Naive thymus-derived CD4-positive, alpha-beta T cell (primary cell): ENCODE data around the gene CPXM1. TPM values are rescaled to one million over a fixed set of nuclear protein-coding genes. Genes with fewer than 3 reads are reported as not detected.

Experiments
- ATAC-seq: fragments of 150-1000 bp; cut with Tn5 transposase; 2 replicates; pipeline ENCODE4 v1.10.0; 2021; ENCODE audit warnings: mild to moderate bottlenecking, moderate library complexity
- CTCF ChIA-PET: fragments of 350-600 bp; sonication (Branson Sonifier 250); formaldehyde crosslinking; loops from one replicate; lab custom pipeline; 2021; ENCODE audit warnings: antibody characterized with exemption; lab: Charles Lee
- POLR2A ChIA-PET: fragments of 350-600 bp; sonication (Branson Sonifier 250); formaldehyde crosslinking; loops from one replicate; lab custom pipeline; 2021; ENCODE audit warnings: antibody characterized with exemption, inconsistent platforms; lab: Charles Lee
- DNase-seq, 9 donors: peaks; one replicate each; pipeline versions ENCODE4 v3.0.0 to v3.0.0-alpha.2; 2020 to 2022; ENCODE audit warnings: mixed read lengths in 1 of 9
- H3K27ac ChIP-seq: one replicate; pipeline ENCODE4 v1.7.0; 2013; ENCODE audit warnings: mild to moderate bottlenecking, low read depth, low read length, moderate library complexity
- H3K27me3 ChIP-seq, 2 donors: one replicate each; pipeline ENCODE4 v1.7.0; 2013; ENCODE audit warnings: low read length in 2 of 2, mild to moderate bottlenecking in 2 of 2, moderate library complexity in 2 of 2; ENCODE audit not compliant: control insufficient read depth in 2 of 2, insufficient read depth in 2 of 2
- H3K36me3 ChIP-seq, 3 experiments: 1 replicate in 2 of 3; 2 replicates in 1 of 3; pipeline ENCODE4 v1.7.0; 2013; ENCODE audit warnings: low read length in 3 of 3, mild to moderate bottlenecking in 3 of 3, moderate library complexity in 1 of 3; ENCODE audit not compliant: insufficient read depth in 3 of 3, control insufficient read depth in 2 of 3
- H3K4me1 ChIP-seq, 2 donors: one replicate each; pipeline ENCODE4 v1.7.0; 2013; ENCODE audit warnings: low read length in 2 of 2, mild to moderate bottlenecking in 2 of 2, moderate library complexity in 1 of 2; ENCODE audit not compliant: control insufficient read depth in 2 of 2, insufficient read depth in 2 of 2
- H3K4me3 ChIP-seq: 2 replicates; pipeline ENCODE4 v1.7.0; 2013; ENCODE audit warnings: mild to moderate bottlenecking, low read length
- H3K9me3 ChIP-seq, 3 experiments: 1 replicate in 2 of 3; 2 replicates in 1 of 3; pipeline ENCODE4 v1.7.0; 2013; ENCODE audit warnings: low read length in 3 of 3; ENCODE audit not compliant: control insufficient read depth in 2 of 3
- H3K27ac Mint-ChIP-seq, 9 donors: one replicate each; pipeline ENCODE4 v1.8.0; 2020 to 2022; ENCODE audit warnings: mixed read lengths in 9 of 9, mild to moderate bottlenecking in 8 of 9, moderate library complexity in 5 of 9, inconsistent platforms in 2 of 9
- H3K27me3 Mint-ChIP-seq, 5 donors: one replicate each; pipeline ENCODE4 v1.8.0; 2021 to 2022; ENCODE audit warnings: mixed read lengths in 5 of 5, mild to moderate bottlenecking in 1 of 5
- H3K36me3 Mint-ChIP-seq, 5 donors: one replicate each; pipeline ENCODE4 v1.8.0; 2020 to 2022; ENCODE audit warnings: mixed read lengths in 5 of 5, mild to moderate bottlenecking in 3 of 5, inconsistent platforms in 1 of 5
- H3K4me1 Mint-ChIP-seq, 7 donors: one replicate each; pipeline ENCODE4 v1.8.0; 2020 to 2022; ENCODE audit warnings: mixed read lengths in 7 of 7, mild to moderate bottlenecking in 3 of 7, inconsistent platforms in 1 of 7
- H3K4me3 Mint-ChIP-seq, 10 donors: one replicate each; pipeline ENCODE4 v1.8.0; 2020 to 2022; ENCODE audit warnings: mild to moderate bottlenecking in 10 of 10, mixed read lengths in 10 of 10, moderate library complexity in 6 of 10, inconsistent platforms in 2 of 10
- H3K9me3 Mint-ChIP-seq, 11 donors: one replicate each; pipeline ENCODE4 v1.8.0; 2020 to 2022; ENCODE audit warnings: mixed read lengths in 11 of 11, mild to moderate bottlenecking in 4 of 11, inconsistent platforms in 1 of 11, moderate library complexity in 1 of 11
- intact Hi-C, 2 donors: fragments of 100-400 bp; cut with micrococcal nuclease; formaldehyde crosslinking; loops; one replicate each; pipeline ENCODE4 v1.15.1; 2023
- polyA plus RNA-seq, 2 donors: library from polyadenylated mRNA; unstranded; fragments of 300-500 nt; fragmentation: Illumina TruSeq; gene quantifications; one replicate each; pipeline ENCODE4 v1.2.3, GENCODE V29; 2021
- total RNA-seq, 6 experiments: library from RNA in 5 of 6; stranded (reverse) in 5 of 6; gene quantifications; 1 replicate in 5 of 6; 2 replicates in 1 of 6; pipeline ENCODE4 v1.2.3 and lab custom pipeline; 2021 to 2026

The CPXM1 gene
- total and polyA plus RNA-seq, 7 experiments from 2014 or later, result 0.12 to 1.8 (median 0.31) TPM; not detected in 1

- Mint-ChIP-seq H3K27me3 (peaks cover 16 to 63% (median 22%) of the 10 kb centered on the region in 5 donors), H3K36me3 (peaks cover 0 to 7% (median 4%) of the 10 kb centered on the region in 5 donors), H3K4me3 (no peak overlapping the region), H3K4me1 (peaks cover 15 to 24% (median 17%) of the 10 kb centered on the region in 7 donors), H3K27ac (no peak overlapping the region), H3K9me3 (peaks cover 0 to 7% (median 3%) of the 10 kb centered on the region in 11 donors)
- Histone ChIP-seq H3K9me3 (no peaks in the 10 kb centered on the region), H3K27ac (no peak overlapping the region), H3K27me3 (no peaks in the 10 kb centered on the region), H3K4me1 (peaks cover 4 to 5% of the 10 kb centered on the region in 2 donors), H3K36me3 (no peaks in the 10 kb centered on the region), H3K4me3 (no peak overlapping the region)
- no peak for ATAC-seq
- intact Hi-C loops, result no loop called here
- peak in 1 of 9 donors; percentile 13 for DNase-seq
- ChIA-PET CTCF (no interaction called here), POLR2A (interaction anchor here (1.5 kb wide), 1 partner anchor 16 kb away, joined by 5 read pairs; no protein-coding TSS in a partner anchor)
These were observed 17.6 kb upstream of the CPXM1 start for GRCh38 chr20:2817891-2818595.

- Histone ChIP-seq H3K27ac (no peak overlapping the region), H3K4me3 (no peak overlapping the region), H3K4me1 (peaks cover 4 to 5% of the 10 kb centered on the region in 2 donors), H3K27me3 (no peaks in the 10 kb centered on the region), H3K9me3 (no peaks in the 10 kb centered on the region), H3K36me3 (no peaks in the 10 kb centered on the region)
- Mint-ChIP-seq H3K4me3 (no peak overlapping the region), H3K27me3 (peaks cover 17 to 67% (median 26%) of the 10 kb centered on the region in 5 donors), H3K4me1 (peaks cover 15 to 24% (median 17%) of the 10 kb centered on the region in 7 donors), H3K36me3 (peaks cover 0 to 7% (median 4%) of the 10 kb centered on the region in 5 donors), H3K27ac (no peak overlapping the region), H3K9me3 (peaks cover 0 to 11% (median 6%) of the 10 kb centered on the region in 11 donors)
- intact Hi-C loops, result no loop called here
- DNase-seq (no peak), ATAC-seq (no peak)
- ChIA-PET CTCF (no interaction called here), POLR2A (no interaction called here)
These were observed 16.9 kb upstream of the CPXM1 start for GRCh38 chr20:2817341-2817726.

- Histone ChIP-seq H3K36me3 (no peaks in the 10 kb centered on the region), H3K9me3 (peaks cover 0 to 3% (median 0%) of the 10 kb centered on the region in 3 experiments), H3K4me1 (peaks cover 4% of the 10 kb centered on the region in 2 donors), H3K4me3 (no peak overlapping the region), H3K27ac (no peak overlapping the region), H3K27me3 (no peaks in the 10 kb centered on the region)
- DNase-seq (peak in 1 of 9 donors; percentile 23), ATAC-seq (peak; percentile 27)
- intact Hi-C loops, result no loop called here
- Mint-ChIP-seq H3K27ac (no peak overlapping the region), H3K4me1 (peaks cover 9 to 19% (median 12%) of the 10 kb centered on the region in 7 donors), H3K9me3 (peaks cover 4 to 16% (median 10%) of the 10 kb centered on the region in 11 donors), H3K27me3 (peaks cover 23 to 69% (median 29%) of the 10 kb centered on the region in 5 donors), H3K36me3 (peaks cover 0 to 12% (median 7%) of the 10 kb centered on the region in 5 donors), H3K4me3 (no peak overlapping the region)
- CTCF ChIA-PET, result no interaction called here
- POLR2A ChIA-PET, result no interaction called here
These were observed 16.3 kb upstream of the CPXM1 start for GRCh38 chr20:2816583-2817340.

GRCh38 chr20:2816030-2816582, 15.7 kb upstream of the CPXM1 start, which contains the start of gene TMEM239:
TSS of gene TMEM239 (plus strand) at chr20:2816364. CDS start at chr20:2816555, 191 bp downstream.
- intact Hi-C loops, result no loop called here
- H3K4me3 Mint-ChIP-seq, result no peak within 1 kb of the TSS
- Histone ChIP-seq H3K4me1 (no peaks in the 10 kb centered on the region), H3K27ac (no peak within 1 kb of the TSS), H3K36me3 (no peaks in the 10 kb centered on the region), H3K9me3 (peaks cover 0 to 3% (median 0%) of the 10 kb centered on the region in 3 experiments), H3K4me3 (no peak within 1 kb of the TSS), H3K27me3 (no peaks in the 10 kb centered on the region)
- peaks cover 4 to 18% (median 12%) of the 10 kb centered on the region in 11 donors for H3K9me3 Mint-ChIP-seq
- H3K36me3 Mint-ChIP-seq, result peaks cover 0 to 12% (median 7%) of the 10 kb centered on the region in 5 donors
- no peak within 1 kb of the TSS for H3K27ac Mint-ChIP-seq
- ChIA-PET CTCF (no interaction called here), POLR2A (no interaction called here)
- H3K27me3 Mint-ChIP-seq, result peaks cover 29 to 71% (median 31%) of the 10 kb centered on the region in 5 donors
- DNase-seq, result no peak
- ATAC-seq, result no peak
- H3K4me1 Mint-ChIP-seq, result peaks cover 5 to 14% (median 9%) of the 10 kb centered on the region in 7 donors

GRCh38 chr20:2815242-2815900, 14.9 kb upstream of the CPXM1 start:
- Histone ChIP-seq H3K36me3 (no peaks in the 10 kb centered on the region), H3K27ac (no peak overlapping the region), H3K4me3 (no peak overlapping the region), H3K9me3 (peaks cover 0 to 3% (median 0%) of the 10 kb centered on the region in 3 experiments), H3K27me3 (no peaks in the 10 kb centered on the region), H3K4me1 (no peaks in the 10 kb centered on the region)
- DNase-seq (no peak), ATAC-seq (no peak)
- H3K27ac Mint-ChIP-seq, result no peak overlapping the region
- H3K36me3 Mint-ChIP-seq, result peaks cover 0 to 12% (median 7%) of the 10 kb centered on the region in 5 donors
- H3K9me3 Mint-ChIP-seq, result peaks cover 4 to 18% (median 12%) of the 10 kb centered on the region in 11 donors
- intact Hi-C loops, result no loop called here
- ChIA-PET CTCF (no interaction called here), POLR2A (no interaction called here)
- no peak overlapping the region for H3K4me3 Mint-ChIP-seq
- peaks cover 29 to 71% (median 32%) of the 10 kb centered on the region in 5 donors for H3K27me3 Mint-ChIP-seq
- H3K4me1 Mint-ChIP-seq, result peaks cover 5 to 11% (median 8%) of the 10 kb centered on the region in 7 donors

GRCh38 chr20:2814587-2815051, 14.2 kb upstream of the CPXM1 start, which contains the start of gene C20orf141:
TSS of gene C20orf141 (plus strand) at chr20:2814987. CDS start at chr20:2815185, 198 bp downstream.
- H3K27ac Mint-ChIP-seq, result no peak within 1 kb of the TSS
- DNase-seq, result peak in 1 of 9 donors; percentile 13
- POLR2A ChIA-PET, result no interaction called here

More at GRCh38 chr20:2814587-2815051, 14.2 kb upstream of the CPXM1 start, which contains the start of gene C20orf141:
- Mint-ChIP-seq H3K4me3 (no peak within 1 kb of the TSS), H3K4me1 (peaks cover 0 to 4% (median under 1%) of the 10 kb centered on the region in 7 donors), H3K9me3 (peaks cover 4 to 18% (median 12%) of the 10 kb centered on the region in 11 donors), H3K36me3 (peaks cover 0 to 12% (median 7%) of the 10 kb centered on the region in 5 donors), H3K27me3 (peaks cover 24 to 66% (median 25%) of the 10 kb centered on the region in 5 donors)
- intact Hi-C loops, result no loop called here
- Histone ChIP-seq H3K4me3 (no peak within 1 kb of the TSS), H3K27me3 (no peaks in the 10 kb centered on the region), H3K4me1 (no peaks in the 10 kb centered on the region), H3K9me3 (peaks cover 0 to 3% (median 0%) of the 10 kb centered on the region in 3 experiments), H3K36me3 (no peaks in the 10 kb centered on the region), H3K27ac (no peak within 1 kb of the TSS)
- CTCF ChIA-PET, result no interaction called here
- no peak for ATAC-seq
